Measurements from ENCODE around the gene FCRL5. TPM values are rescaled to one million over a fixed set of nuclear protein-coding genes. Genes with fewer than 3 reads are reported as not detected.

Gene FCRL5
- total RNA-seq, 3 donors from 2014 or later: 1.6 to 5.2 TPM; not detected in 1

DNA sequence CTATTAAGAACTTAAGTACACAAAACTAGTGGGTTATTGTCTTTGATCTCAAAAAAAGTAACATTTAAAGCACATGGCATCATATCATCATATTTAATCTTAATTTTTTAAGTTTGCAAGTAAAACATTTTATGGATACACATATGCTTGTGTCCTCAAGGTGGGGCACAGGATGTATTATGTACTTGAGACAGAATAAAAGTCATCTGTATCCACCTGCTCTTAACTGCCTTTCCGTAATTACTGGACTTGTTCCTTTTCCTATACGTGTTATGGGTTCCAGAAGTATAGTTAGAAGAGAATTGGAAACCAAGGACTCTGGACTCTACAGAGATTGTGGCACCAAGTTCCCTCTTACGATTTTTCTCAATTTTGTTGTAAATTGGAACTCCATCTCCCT is 79.4 kb downstream of the FCRL5 start:
- intact Hi-C loops (cut with DNase I; ENCODE audit: low total_unique reads): no loop called here
- Histone ChIP-seq H3K36me3 (peaks cover 5% of the 10 kb centered on the region), H3K4me3 (no peak overlapping the region), H3K4me1 (no peaks in the 10 kb centered on the region), H3K9me3 (peaks cover 5 to 23% of the 10 kb centered on the region in 2 donors), H3K27ac (no peak overlapping the region), H3K27me3 (no peaks in the 10 kb centered on the region)
- TF ChIP-seq POLR2AphosphoS5 (IDR thresholded peaks at IDR 0.05) (no peak), POLR2A (IDR thresholded peaks at IDR 0.05) (no peak)
- TF ChIP-seq, protein P1, sequence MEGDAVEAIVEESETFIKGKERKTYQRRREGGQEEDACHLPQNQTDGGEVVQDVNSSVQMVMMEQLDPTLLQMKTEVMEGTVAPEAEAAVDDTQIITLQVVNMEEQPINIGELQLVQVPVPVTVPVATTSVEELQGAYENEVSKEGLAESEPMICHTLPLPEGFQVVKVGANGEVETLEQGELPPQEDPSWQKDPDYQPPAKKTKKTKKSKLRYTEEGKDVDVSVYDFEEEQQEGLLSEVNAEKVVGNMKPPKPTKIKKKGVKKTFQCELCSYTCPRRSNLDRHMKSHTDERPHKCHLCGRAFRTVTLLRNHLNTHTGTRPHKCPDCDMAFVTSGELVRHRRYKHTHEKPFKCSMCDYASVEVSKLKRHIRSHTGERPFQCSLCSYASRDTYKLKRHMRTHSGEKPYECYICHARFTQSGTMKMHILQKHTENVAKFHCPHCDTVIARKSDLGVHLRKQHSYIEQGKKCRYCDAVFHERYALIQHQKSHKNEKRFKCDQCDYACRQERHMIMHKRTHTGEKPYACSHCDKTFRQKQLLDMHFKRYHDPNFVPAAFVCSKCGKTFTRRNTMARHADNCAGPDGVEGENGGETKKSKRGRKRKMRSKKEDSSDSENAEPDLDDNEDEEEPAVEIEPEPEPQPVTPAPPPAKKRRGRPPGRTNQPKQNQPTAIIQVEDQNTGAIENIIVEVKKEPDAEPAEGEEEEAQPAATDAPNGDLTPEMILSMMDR (IDR thresholded peaks at IDR 0.05): no peak
- no peak for DNase-seq (ENCODE audit: low spot score in 2 of 2)

DNA sequence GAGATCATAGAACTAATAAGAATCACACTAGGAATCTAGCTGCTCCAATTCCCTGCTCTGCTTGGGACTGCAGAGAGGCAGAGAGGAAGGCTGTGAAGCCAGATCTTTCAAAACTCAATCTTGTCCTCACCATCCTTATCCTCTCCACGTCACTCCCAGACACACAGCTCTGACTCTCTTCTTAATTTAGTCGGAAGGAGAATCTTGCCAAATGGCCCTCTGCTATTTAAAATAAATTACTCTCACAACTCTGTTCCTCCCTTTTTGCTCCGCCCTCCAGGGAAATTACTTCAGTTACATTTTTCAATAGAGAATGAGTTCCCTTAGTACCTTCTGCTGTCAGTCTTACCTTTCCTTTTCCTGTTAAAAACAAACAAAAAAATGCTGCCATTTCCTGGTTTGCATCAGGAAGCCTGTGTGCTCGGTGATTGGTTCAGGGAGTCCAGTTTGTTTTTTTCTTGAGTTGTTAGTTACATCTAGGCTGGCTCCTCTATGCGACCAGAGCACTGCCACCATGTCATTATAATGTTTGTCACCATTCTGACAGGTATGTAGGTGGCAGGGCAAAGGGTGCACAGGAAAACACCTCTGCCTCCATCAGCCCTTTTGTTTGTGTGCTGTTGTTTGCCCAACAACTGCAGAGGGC is 80.1 kb downstream of the FCRL5 start:
- intact Hi-C loops (cut with DNase I; ENCODE audit: low total_unique reads): no loop called here
- Histone ChIP-seq H3K4me1 (no peaks in the 10 kb centered on the region), H3K36me3 (peaks cover 5% of the 10 kb centered on the region), H3K4me3 (no peak overlapping the region), H3K27me3 (no peaks in the 10 kb centered on the region), H3K27ac (no peak overlapping the region), H3K9me3 (peaks cover 0 to 15% of the 10 kb centered on the region in 2 donors)
- TF ChIP-seq POLR2A (IDR thresholded peaks at IDR 0.05) (no peak), POLR2AphosphoS5 (IDR thresholded peaks at IDR 0.05) (no peak)
- TF ChIP-seq, protein P1 (IDR thresholded peaks at IDR 0.05): no peak
- DNase-seq (ENCODE audit: low spot score in 2 of 2): no peak

DNA sequence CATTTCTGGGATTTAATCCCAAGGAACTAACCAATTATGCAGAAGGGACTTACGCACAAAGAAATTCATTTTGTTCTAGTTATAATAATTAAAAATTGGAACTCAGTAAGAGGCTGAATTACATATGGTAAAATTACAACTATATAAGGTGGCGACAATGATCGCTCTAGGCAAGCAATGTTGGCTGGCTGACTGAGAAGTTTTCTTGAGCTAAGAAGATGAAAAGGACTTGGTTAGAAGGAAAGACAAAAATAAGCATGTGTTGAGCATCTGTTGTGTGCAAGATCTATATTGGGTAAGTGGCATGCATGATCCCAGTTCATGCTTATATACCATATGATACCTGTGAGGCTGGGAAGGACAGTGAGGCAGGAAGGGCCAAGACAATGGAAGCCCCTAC is 80.8 kb downstream of the FCRL5 start:
- Histone ChIP-seq H3K36me3 (peaks cover 5% of the 10 kb centered on the region), H3K4me3 (no peak overlapping the region), H3K27me3 (no peaks in the 10 kb centered on the region), H3K4me1 (no peaks in the 10 kb centered on the region), H3K27ac (no peak overlapping the region), H3K9me3 (peaks cover 0 to 14% of the 10 kb centered on the region in 2 donors)
- intact Hi-C loops (cut with DNase I; ENCODE audit: low total_unique reads): no loop called here
- no peak for DNase-seq (ENCODE audit: low spot score in 2 of 2)
- no peak for TF ChIP-seq POLR2AphosphoS5 (IDR thresholded peaks at IDR 0.05)
- TF ChIP-seq, protein P1 (IDR thresholded peaks at IDR 0.05): no peak
- no peak for TF ChIP-seq POLR2A (IDR thresholded peaks at IDR 0.05)

DNA sequence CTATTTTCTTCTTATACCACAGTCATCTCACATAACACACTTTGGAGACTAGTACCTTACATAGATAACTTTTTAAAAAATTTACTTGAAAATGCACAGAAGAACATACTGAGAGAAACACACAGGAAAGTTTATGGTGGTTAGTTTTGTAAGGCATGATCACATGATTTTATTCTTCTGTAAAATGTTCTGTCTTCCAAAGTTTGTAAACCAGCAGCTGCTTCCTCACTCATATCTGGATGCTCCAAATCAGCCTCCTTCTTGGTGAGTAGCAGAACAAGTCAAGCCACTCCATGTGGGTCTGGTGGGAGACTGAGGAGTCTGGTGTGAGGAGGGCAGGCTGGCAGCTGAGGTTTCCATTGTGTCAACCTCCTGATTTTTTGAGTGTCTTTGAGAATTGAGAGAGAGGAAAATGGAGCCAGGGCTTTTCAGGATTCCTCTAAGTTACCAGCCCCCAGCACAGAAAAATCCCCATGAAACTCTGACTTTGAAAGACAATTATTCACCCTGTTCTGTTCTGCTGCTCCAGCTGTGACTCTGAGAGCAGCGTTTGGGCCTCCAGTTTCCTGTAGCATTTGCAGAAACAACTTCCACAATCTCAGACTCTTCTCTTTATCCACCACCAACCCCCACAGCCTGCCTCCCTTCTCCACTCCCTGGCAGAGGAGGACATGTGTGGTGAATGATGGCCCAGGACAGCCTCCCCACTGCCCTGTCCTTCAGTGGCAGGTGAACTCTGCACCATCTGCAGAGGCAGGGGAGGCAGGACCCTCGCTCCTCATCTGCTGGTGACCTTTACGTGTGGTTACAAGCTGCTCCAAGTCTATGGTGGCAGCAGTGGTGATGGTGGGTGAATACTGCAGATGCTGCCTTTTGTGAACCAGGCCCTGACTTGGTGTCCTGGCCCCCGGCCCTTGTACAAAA is 82.3 kb downstream of the FCRL5 start:
- TF ChIP-seq, protein P1 (IDR thresholded peaks at IDR 0.05): no peak
- TF ChIP-seq POLR2A (IDR thresholded peaks at IDR 0.05): no peak
- no peak for TF ChIP-seq POLR2AphosphoS5 (IDR thresholded peaks at IDR 0.05)
- Histone ChIP-seq H3K4me1 (no peaks in the 10 kb centered on the region), H3K27me3 (no peaks in the 10 kb centered on the region), H3K27ac (no peak overlapping the region), H3K36me3 (peaks cover 5% of the 10 kb centered on the region), H3K4me3 (no peak overlapping the region), H3K9me3 (no peaks in the 10 kb centered on the region)
- no peak for DNase-seq (ENCODE audit: low spot score in 2 of 2)
- intact Hi-C loops (cut with DNase I; ENCODE audit: low total_unique reads): no loop called here

DNA sequence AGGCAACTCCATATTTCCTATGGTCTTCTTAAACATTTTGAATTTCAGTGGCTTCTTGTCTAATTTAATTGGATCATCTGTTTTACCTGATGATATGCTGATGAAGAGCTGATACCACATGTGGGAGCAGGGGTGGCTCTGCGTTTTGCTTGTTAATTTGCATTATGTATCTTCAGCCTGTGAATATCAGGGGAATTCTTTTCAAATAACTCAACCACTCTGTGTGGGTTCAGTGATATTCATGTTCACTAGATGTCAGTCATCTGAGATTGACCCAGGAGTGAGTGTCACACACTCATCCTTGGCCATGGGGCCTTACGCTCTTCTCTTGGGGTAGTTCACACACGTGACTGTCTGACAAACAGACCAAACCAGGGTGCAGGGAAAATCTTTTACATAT is 83.0 kb downstream of the FCRL5 start:
- no peak overlapping the region for H3K27ac ChIP-seq
- H3K4me1 ChIP-seq: no peaks in the 10 kb centered on the region
- intact Hi-C loops (cut with DNase I; ENCODE audit: low total_unique reads): no loop called here
- H3K4me3 ChIP-seq: no peak overlapping the region
- H3K9me3 ChIP-seq: no peaks in the 10 kb centered on the region
- H3K36me3 ChIP-seq: no peaks in the 10 kb centered on the region
- DNase-seq (ENCODE audit: low spot score in 2 of 2): no peak
- no peaks in the 10 kb centered on the region for H3K27me3 ChIP-seq
- no peak for TF ChIP-seq POLR2A (IDR thresholded peaks at IDR 0.05)
- TF ChIP-seq, protein P1 (IDR thresholded peaks at IDR 0.05): no peak

Measured in breast epithelium (tissue), 4 donors.